Mucosa of stomach (tissue), 1 donor: ENCODE measurements around the gene CD300A.

Source experiments
- H3K27me3 ChIP-seq: one replicate; pipeline ENCODE4 v1.7.0; 2013; ENCODE audit warnings: mild to moderate bottlenecking, low read length; ENCODE audit not compliant: control insufficient read depth, insufficient read depth
- H3K36me3 ChIP-seq: one replicate; pipeline ENCODE4 v1.7.0; 2013; ENCODE audit warnings: low read length; ENCODE audit not compliant: control insufficient read depth, insufficient read depth
- H3K4me1 ChIP-seq: one replicate; pipeline ENCODE4 v1.7.0; 2013; ENCODE audit warnings: mild to moderate bottlenecking, low read length; ENCODE audit not compliant: control insufficient read depth, insufficient read depth
- H3K4me3 ChIP-seq: one replicate; pipeline ENCODE4 v1.7.0; 2013; ENCODE audit warnings: low read length
- H3K9ac ChIP-seq: one replicate; pipeline ENCODE4 v1.7.0; 2013; ENCODE audit warnings: mild to moderate bottlenecking, low read length, moderate library complexity
- H3K9me3 ChIP-seq: one replicate; pipeline ENCODE4 v1.7.0; 2013; ENCODE audit warnings: mild to moderate bottlenecking, low read length, moderate library complexity; ENCODE audit not compliant: control insufficient read depth
- donor health status: Pancreatic carcinoma.

CD300A gene

DNA sequence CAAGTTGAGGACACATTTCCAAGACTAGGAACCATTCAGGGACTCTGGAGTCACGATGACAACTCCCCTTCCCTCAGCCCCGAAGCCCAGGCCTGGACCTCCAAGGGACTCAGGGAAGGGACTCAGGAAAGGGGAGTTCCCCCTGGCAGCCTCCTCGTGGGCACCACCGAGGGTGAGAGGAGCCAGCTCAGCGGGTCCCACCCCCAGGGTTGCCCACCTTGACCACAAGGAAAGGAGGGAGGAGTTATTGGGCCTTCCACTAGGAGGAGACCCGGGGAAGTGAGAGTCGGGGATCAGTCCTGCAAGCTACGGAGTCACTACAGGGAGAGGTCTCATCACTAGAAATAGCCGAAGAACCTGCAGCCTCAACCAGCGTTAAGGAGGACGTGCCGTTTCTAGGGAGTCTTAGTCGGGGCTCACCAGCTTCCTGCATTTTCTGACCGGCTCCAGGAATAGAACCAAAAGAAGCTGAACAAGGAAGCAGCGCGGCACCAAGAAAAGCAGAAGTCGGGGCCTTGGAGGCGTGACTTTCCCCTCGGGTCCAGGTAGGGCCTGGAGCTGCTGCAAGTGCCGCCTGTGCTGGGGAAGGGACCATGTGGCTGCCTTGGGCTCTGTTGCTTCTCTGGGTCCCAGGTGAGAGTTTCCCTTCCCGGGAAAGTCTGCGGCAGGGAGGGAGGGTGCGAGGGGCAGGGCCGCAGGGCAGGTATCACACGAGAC lies at the start of gene CD300A:
CD300A (plus strand) TSS at position 524 of the 717 bp plus-strand sequence; CDS start at position 594, 70 bp downstream.
- Histone ChIP-seq H3K9me3 (no peaks in the 10 kb centered on the region), H3K4me3 (no peak within 1 kb of the TSS), H3K4me1 (peaks cover 10% of the 10 kb centered on the region), H3K9ac (peak within 1 kb of the TSS; percentile 51), H3K27me3 (peaks cover 6% of the 10 kb centered on the region), H3K36me3 (no peaks in the 10 kb centered on the region)

DNA sequence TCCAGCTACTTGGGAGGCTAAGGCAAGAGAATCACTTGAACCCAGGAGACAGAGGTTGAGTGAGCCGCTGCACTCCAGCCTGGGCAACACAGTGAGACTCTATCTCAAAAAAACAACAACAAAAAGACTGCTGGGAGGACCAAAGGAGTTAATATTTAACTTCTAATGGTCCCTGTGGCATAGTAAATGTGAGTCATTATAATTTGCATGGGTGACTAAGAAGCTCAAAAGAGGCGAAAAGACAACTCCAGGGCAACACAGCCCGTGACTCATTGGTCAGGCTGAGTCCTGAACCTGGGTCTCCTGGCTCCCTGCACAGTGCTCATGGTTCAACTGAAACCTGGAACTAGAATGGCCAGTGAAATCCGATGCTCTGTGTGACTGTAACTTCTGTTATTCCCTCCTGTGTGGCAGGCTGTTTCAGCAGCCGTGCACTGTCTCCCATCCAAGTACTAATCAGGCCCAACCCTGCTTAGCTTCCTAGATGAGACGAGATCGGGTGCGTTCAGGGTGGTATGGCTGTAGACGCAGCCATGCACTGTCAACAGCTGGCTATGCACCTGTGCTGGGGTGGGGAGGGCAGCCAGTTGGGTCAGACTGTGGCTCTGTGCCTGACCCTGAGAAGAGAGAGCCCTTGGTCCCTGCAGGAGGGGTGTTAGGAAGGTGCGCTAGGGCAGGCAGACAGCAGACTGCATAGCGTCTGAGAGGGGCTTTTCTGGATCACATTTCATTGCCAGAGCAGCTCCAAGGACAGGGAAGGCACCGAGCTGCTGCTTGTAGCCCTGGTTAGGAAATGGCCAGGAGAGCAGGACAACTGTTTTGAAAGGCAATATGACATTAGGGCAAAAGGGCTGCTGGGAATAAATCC lies 49.0 kb upstream of the CD300A start:
- H3K9me3 ChIP-seq = no peaks in the 10 kb centered on the region
- H3K4me1 ChIP-seq = peaks cover 23% of the 10 kb centered on the region
- no peaks in the 10 kb centered on the region for H3K27me3 ChIP-seq
- H3K9ac ChIP-seq = peak overlapping the region; percentile 23
- no peaks in the 10 kb centered on the region for H3K36me3 ChIP-seq
- H3K4me3 ChIP-seq = no peak overlapping the region

DNA sequence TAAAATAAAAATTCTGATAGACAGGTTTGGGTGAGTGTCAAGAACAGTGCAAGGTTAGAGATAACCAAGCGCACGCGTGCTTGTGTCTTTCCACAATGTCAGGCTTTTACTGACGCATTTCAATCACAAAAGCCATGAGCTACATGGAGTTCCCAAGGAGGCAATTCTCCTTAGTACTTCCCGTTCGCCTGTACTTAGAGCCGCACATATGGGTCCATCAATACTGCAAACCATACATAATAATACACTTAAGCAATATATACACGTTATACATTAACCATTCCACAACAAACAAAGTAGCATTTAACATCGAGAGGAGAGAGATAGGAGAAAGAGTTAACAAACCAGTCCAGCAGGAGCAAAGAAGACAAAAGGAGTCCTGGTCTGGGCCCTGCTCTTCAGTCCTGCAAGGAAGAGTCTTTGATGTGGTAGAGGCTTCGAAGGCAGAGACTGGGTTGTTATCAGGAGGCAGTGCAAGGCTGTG lies 46.5 kb upstream of the CD300A start:
- no peak overlapping the region for H3K9ac ChIP-seq
- H3K4me3 ChIP-seq = no peak overlapping the region
- H3K9me3 ChIP-seq = no peaks in the 10 kb centered on the region
- peaks cover 23% of the 10 kb centered on the region for H3K4me1 ChIP-seq
- H3K36me3 ChIP-seq = no peaks in the 10 kb centered on the region
- no peaks in the 10 kb centered on the region for H3K27me3 ChIP-seq

DNA sequence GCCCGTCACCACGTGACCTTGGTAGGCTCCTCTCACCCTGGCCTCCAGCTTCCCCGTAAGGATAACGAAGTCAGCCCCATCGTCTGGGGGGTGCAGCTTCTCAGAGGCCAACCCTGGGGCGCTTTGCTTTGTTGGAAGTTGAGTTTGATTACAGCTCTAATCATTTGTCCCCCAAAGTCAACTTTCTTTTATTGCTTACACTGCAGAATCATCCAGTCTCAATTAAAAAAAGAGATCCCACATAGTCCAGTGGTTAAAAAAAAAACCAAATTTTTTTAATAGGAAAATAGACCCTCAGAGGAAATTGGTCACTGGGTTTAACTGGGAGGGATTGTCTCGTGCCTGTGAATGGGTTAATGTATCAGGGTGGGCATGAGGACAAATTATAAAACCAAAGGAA lies 42.3 kb upstream of the CD300A start:
- no peak overlapping the region for H3K4me3 ChIP-seq
- H3K36me3 ChIP-seq = no peaks in the 10 kb centered on the region
- no peaks in the 10 kb centered on the region for H3K9me3 ChIP-seq
- H3K4me1 ChIP-seq = peaks cover 25% of the 10 kb centered on the region
- no peaks in the 10 kb centered on the region for H3K27me3 ChIP-seq
- no peak overlapping the region for H3K9ac ChIP-seq

DNA sequence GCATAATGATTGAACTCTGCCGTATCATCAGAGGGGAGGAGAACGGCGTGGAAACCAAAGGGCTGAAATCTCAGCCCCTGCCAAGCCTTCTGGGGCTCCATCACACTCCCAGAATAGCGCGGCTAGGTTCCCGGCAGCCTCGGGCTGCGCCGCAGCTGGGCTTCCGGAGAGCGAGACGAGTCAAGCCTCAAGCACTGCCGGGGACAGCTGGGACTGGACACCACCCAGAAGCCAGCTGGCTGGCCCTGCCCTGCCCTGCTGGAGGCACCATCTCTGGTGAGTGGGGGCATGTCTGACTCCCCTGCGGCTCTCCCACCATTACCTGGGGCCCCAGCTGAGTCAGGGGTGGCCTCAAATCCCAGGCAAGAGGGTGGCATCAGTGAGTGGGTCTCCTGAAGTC lies 41.8 kb upstream of the CD300A start:
- peaks cover 30% of the 10 kb centered on the region for H3K4me1 ChIP-seq
- no peaks in the 10 kb centered on the region for H3K36me3 ChIP-seq
- no peak overlapping the region for H3K4me3 ChIP-seq
- H3K27me3 ChIP-seq = no peaks in the 10 kb centered on the region
- no peaks in the 10 kb centered on the region for H3K9me3 ChIP-seq
- H3K9ac ChIP-seq = no peak overlapping the region

DNA sequence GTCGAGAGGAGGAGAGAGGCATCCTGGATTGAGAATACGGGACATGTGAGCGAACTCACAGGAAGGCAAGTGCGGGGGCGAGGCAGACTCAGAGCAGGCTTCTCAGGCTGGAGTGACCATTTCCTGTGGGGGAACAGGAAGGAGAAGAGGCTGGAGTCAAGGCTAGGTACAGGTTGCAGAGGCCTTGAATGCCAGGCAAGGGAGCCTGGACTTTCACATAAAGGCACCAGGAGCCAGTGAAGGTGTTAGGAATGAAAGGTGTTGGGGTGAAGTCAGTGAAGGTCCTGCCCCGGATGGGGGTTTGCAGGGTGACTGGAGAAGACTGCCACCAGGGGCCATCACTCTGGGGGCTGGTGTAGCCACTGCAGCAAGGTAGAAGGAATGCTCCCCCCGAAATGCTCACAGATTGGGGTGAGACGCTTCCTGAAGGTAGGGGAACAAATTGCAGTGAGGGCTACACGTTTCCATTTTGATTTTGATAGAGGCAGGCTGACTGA lies 39.8 kb upstream of the CD300A start:
- Histone ChIP-seq H3K4me3 (no peak overlapping the region), H3K9me3 (no peaks in the 10 kb centered on the region), H3K27me3 (peaks cover 6% of the 10 kb centered on the region), H3K4me1 (peaks cover 47% of the 10 kb centered on the region), H3K36me3 (no peaks in the 10 kb centered on the region), H3K9ac (no peak overlapping the region)

DNA sequence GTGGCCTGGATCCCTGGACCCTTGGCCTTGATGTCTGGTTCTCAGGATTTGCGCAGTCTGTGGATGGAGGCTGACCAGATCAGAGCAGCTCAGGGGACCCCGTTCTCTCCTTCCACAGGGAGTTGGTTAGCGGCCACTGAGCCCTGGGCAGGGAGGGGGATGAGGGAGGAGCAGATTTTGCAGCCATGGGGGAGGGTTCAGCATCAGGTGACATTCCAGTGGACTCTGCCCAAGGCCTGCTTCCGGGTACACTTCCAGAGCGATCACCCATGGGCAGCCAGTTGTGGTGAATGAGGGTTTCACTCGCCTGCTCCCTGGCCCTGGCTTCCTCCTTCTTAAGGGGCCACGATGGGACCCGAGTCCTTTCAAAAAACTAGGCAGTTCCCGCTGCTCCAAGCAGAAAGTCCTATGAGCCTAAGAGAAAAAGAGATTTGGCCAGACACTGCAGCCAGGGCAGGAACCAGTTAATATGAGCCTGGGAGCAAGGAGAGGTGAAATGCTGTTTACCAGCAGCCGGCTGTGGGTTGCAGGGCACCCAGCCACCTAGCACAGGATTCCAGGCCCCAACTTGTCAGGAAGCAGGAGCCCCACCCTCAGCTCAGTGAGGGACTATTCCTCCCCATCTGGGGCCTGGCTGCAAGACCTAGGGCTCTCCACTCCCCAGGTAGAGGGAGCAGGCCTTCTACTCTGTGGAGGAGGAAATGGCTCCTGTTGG lies 39.2 kb upstream of the CD300A start:
- peak overlapping the region; percentile 10 for H3K9ac ChIP-seq
- no peaks in the 10 kb centered on the region for H3K36me3 ChIP-seq
- H3K4me1 ChIP-seq = peaks cover 49% of the 10 kb centered on the region
- no peaks in the 10 kb centered on the region for H3K9me3 ChIP-seq
- H3K4me3 ChIP-seq = no peak overlapping the region
- H3K27me3 ChIP-seq = peaks cover 6% of the 10 kb centered on the region

DNA sequence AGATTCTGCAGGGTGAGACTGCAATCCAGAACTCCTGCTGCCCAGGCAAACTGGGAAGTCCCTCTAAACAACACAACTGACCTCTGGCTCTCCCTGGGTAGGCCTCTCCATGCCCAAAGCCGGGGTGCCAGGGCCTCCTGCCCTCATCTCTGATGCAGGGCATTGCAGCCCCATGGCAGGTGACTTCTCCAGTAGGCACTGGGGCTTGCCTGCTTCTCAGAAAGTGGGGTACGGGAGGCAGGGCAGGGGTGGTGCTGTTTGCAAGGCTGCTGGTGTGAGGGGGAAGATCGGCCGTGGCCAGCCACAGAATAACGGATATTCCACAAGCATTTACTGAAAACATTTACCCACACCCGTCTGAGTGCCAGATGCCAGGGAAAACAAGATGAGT lies 38.7 kb upstream of the CD300A start:
- peaks cover 8% of the 10 kb centered on the region for H3K27me3 ChIP-seq
- H3K4me3 ChIP-seq = no peak overlapping the region
- no peaks in the 10 kb centered on the region for H3K36me3 ChIP-seq
- no peaks in the 10 kb centered on the region for H3K9me3 ChIP-seq
- peaks cover 49% of the 10 kb centered on the region for H3K4me1 ChIP-seq
- peak overlapping the region; percentile 10 for H3K9ac ChIP-seq

DNA sequence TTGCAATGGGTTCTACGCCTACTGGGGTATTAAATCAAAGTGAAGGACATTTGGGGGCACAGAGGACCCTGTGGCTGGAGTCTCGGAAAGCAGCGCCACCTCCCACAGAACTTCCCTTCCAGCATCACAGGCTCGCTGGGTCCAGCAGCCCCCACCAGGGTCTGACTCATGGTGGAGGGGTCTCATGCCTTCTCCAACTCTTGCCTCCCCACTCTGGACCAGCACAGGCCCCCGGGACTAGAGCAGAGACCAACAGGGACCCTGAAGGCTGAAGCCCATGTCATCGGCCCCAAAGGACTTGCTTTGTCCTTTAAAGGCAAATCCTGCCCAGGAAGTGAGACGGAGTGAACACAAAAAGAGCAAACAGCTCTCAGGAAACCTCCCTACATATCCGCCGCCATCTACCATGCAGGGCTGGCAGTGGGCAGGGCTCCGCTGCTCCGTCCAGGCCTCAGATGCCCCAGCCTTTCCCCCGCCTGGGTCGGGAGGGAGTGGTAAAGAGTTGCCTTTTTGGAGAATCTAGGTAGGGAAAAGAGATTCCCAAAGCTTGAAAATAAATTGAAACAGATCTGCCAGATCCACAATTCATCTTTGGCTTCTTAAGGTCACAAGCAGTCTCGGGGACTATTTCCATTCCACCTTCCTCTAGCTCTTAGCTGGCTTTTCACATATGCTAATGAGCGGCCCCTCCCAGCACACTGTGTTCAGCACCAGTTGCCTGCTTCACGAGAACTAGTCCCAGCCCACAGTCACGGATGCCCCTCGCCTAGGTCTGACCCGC lies 36.6 kb upstream of the CD300A start:
- peaks cover 10% of the 10 kb centered on the region for H3K27me3 ChIP-seq
- peak overlapping the region; percentile 97 for H3K9ac ChIP-seq
- H3K9me3 ChIP-seq = no peaks in the 10 kb centered on the region
- H3K4me3 ChIP-seq = peak overlapping the region; percentile 63
- no peaks in the 10 kb centered on the region for H3K36me3 ChIP-seq
- peaks cover 61% of the 10 kb centered on the region for H3K4me1 ChIP-seq

DNA sequence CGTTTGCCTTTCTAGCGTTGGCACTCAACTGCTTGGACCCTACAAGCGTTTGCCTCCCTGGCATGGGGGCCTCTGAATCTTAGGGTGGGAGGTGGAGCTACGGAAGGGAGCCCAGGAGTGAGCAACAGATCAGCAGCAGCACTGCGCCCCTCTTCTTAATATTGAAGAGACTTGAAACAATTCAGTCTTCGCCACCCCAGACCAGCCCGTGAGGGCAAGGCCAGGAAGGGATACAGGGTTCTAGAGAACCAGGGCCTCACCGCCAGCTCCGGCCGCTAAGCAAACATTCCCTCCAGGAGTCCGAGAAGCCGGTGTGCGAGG lies 36.1 kb upstream of the CD300A start:
- H3K36me3 ChIP-seq = no peaks in the 10 kb centered on the region
- H3K9ac ChIP-seq = peak overlapping the region; percentile 97
- peaks cover 10% of the 10 kb centered on the region for H3K27me3 ChIP-seq
- H3K9me3 ChIP-seq = no peaks in the 10 kb centered on the region
- H3K4me1 ChIP-seq = peaks cover 64% of the 10 kb centered on the region
- H3K4me3 ChIP-seq = peak overlapping the region; percentile 63
